Transverse colon (tissue), 4 donors: Measurements from ENCODE around the gene YIPF7. TPM values are rescaled to one million over a fixed set of nuclear protein-coding genes. Genes with fewer than 3 reads are reported as not detected.

Experiments used
- DNase-seq: peaks from one replicate; pipeline ENCODE4 v3.0.0-alpha.2; 2019
- H3K27ac ChIP-seq, 4 donors: fragments of 200-600 bp; sonication (generic); 2 replicates each; pipeline ENCODE4 v1.5.1; 2016 to 2018; ENCODE audit warnings: inconsistent platforms in 4 of 4
- H3K27me3 ChIP-seq: fragments of 200-600 bp; sonication (generic); 2 replicates; pipeline ENCODE4 v1.5.1; 2017; ENCODE audit warnings: inconsistent platforms
- H3K36me3 ChIP-seq, 4 donors: fragments of 200-600 bp; sonication (generic); 2 replicates each; pipeline ENCODE4 v1.5.1; 2017 to 2019; ENCODE audit warnings: inconsistent platforms in 4 of 4
- H3K4me1 ChIP-seq, 4 donors: fragments of 200-600 bp; sonication (generic); 2 replicates each; pipeline ENCODE4 v1.5.1; 2017 to 2020; ENCODE audit warnings: inconsistent platforms in 4 of 4
- H3K4me3 ChIP-seq, 4 donors: fragments of 200-600 bp; sonication (generic); 1 replicate in 1 of 4; 2 replicates in 3 of 4; pipeline versions ENCODE4 v1.5.1 to v1.6.1; 2017 to 2019; ENCODE audit warnings: inconsistent platforms in 4 of 4
- H3K9me3 ChIP-seq, 2 donors: fragments of 200-600 bp; sonication (generic); 2 replicates each; pipeline ENCODE4 v1.5.1; 2017 to 2019; ENCODE audit warnings: inconsistent platforms in 2 of 2
- EP300 ChIP-seq: sonication (generic); formaldehyde crosslinking; IDR thresholded peaks from one replicate; pipeline ENCODE4 v1.6.1; 2017; ENCODE audit warnings: antibody characterized with exemption, low read depth
- POLR2A ChIP-seq: fragments of 450-650 bp; IDR thresholded peaks from one replicate; pipeline ENCODE4 v1.6.1; 2016; ENCODE audit warnings: antibody characterized with exemption, mild to moderate bottlenecking, moderate library complexity
- POLR2AphosphoS5 ChIP-seq, 3 donors: sonication (generic); formaldehyde crosslinking; IDR thresholded peaks; one replicate each; pipeline ENCODE4 v1.6.1; 2016; ENCODE audit warnings: antibody characterized with exemption in 3 of 3
- WGBS, 2 donors: methylation state at CpG; one replicate each; pipeline ENCODE4 v1.1.5; 2018; ENCODE audit warnings: low coverage in 1 of 2; 5-methylcytosine and 5-hydroxymethylcytosine counted together
- in situ Hi-C, 4 donors: fragments of 200-750 bp; cut with MboI; loops; one replicate each; pipeline versions ENCODE4 v1.15.0 to v1.15.1; 2017; ENCODE audit warnings: low sequenced_read_pairs in 3 of 4, low pct_ligation_motif_present in 1 of 4, low pct_unique_long_range_greater_than_20kb in 1 of 4
- intact Hi-C: fragments of 100-400 bp; cut with DNase I; formaldehyde crosslinking; loops from one replicate; pipeline ENCODE4 v1.15.1; 2023; ENCODE audit warnings: low total_unique reads
- total RNA-seq, 4 donors: library from RNA; depleted of rRNA; stranded (reverse); fragments of >200 nt; gene quantifications; one replicate each; pipeline ENCODE4 v1.1.0, GENCODE V29; 2016
- TF ChIP-seq, protein P1 (sequence below), 5 experiments: fragments of 200-600 bp in 3 of 5; fragments of 450-650 bp in 2 of 5; sonication (generic) in 3 of 5; IDR thresholded peaks; 1 replicate in 2 of 5; 2 replicates in 3 of 5; pipeline ENCODE4 v1.5.1; 2016 to 2017; ENCODE audit warnings: antibody characterized with exemption in 5 of 5, inconsistent platforms in 3 of 5, mild to moderate bottlenecking in 2 of 5, moderate library complexity in 1 of 5

YIPF7 gene
- total RNA-seq, 4 donors from 2014 or later, result not detected

DNA sequence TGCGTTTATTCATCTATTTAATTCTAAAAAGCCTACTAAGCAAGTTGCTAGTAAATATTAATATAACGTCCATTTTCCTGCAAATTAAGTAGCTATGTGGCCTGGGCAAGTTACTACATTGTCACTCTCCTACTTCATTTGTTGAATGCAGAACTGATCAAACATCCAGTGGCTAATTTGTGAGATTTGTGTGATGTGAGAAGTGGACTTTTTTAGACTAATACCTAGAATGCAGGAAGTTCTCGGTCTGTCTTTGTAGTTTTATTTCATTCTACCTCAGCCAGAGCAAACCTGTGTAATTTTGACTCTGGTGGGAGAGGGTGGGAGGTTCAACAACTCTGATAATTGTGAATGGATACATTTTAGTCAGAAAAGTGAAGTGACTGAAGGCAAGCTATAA is 27.6 kb upstream of the YIPF7 start:
- 0 to 1% methylated on average over 3 of the region's 3 CpGs for WGBS, 2 donors
- in situ Hi-C loops, result no loop called here
- H3K9me3 ChIP-seq, result no peaks in the 10 kb centered on the region
- H3K27ac ChIP-seq, result peak overlapping the region; percentile 80 to 93 (median 90)
- peaks cover 2 to 28% (median 19%) of the 10 kb centered on the region in 4 donors for H3K4me1 ChIP-seq
- TF ChIP-seq, protein P1, sequence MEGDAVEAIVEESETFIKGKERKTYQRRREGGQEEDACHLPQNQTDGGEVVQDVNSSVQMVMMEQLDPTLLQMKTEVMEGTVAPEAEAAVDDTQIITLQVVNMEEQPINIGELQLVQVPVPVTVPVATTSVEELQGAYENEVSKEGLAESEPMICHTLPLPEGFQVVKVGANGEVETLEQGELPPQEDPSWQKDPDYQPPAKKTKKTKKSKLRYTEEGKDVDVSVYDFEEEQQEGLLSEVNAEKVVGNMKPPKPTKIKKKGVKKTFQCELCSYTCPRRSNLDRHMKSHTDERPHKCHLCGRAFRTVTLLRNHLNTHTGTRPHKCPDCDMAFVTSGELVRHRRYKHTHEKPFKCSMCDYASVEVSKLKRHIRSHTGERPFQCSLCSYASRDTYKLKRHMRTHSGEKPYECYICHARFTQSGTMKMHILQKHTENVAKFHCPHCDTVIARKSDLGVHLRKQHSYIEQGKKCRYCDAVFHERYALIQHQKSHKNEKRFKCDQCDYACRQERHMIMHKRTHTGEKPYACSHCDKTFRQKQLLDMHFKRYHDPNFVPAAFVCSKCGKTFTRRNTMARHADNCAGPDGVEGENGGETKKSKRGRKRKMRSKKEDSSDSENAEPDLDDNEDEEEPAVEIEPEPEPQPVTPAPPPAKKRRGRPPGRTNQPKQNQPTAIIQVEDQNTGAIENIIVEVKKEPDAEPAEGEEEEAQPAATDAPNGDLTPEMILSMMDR (IDR thresholded peaks at IDR 0.05), result no peak
- TF ChIP-seq POLR2AphosphoS5 (IDR thresholded peaks at IDR 0.05) (no peak), POLR2A (no peak), EP300 (no peak)
- peaks cover 0 to 26% (median 5%) of the 10 kb centered on the region in 4 donors for H3K36me3 ChIP-seq
- no peaks in the 10 kb centered on the region for H3K27me3 ChIP-seq
- intact Hi-C loops, result no loop called here
- peak overlapping the region; percentile 67 to 89 (median 78) for H3K4me3 ChIP-seq
- no peak for DNase-seq

DNA sequence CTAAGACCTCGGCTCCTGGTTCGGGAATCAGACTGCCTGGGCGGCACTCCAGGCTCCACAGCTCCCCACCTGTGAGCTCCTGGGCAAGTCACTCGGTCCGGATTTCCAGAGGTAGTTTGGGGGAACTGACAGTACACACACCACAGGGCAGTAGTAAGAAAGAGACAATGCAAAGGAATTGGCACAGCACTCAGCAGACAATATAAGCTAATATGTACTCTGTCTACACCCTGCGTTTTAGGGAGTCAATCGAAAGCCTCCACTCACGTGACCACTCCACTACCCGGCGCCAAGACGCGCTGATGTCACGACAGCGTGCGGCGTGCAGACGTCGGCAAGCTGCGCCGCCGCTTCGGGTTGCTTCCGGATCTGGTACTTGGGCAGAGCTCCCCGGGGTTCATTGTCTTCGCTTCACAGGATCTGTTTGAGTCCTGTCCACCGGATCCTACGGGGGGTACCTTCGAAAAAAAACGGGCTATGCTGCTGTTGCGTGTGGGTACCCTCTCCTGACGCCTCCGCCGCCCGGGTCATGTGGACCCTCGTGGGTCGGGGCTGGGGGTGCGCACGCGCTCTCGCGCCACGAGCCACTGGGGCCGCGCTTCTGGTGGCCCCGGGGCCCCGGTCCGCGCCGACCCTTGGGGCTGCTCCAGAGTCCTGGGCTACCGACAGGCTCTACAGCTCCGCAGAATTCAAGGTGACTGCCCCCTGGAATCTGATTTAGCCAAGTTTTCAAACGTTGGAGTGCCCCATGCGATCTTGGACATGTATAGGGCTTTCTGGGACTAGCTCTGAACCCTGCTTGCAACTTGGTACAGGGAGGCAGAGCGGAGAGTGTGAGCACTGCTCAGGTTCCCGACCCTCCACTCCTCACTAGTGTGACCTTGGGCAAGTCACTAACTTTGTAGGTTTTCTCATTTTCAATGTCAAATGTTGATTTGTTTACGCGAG is 26.9 kb upstream of the YIPF7 start, which contains the start of gene GUF1:
GUF1 (plus strand) TSS at position 327 of the 948 bp plus-strand sequence; CDS start at position 530, 203 bp downstream.
- in situ Hi-C loops (no loop called here), intact Hi-C loops (no loop called here)
- Histone ChIP-seq H3K4me1 (peaks cover 2 to 28% (median 19%) of the 10 kb centered on the region in 4 donors), H3K27me3 (no peaks in the 10 kb centered on the region), H3K4me3 (peak within 1 kb of the TSS; percentile 67 to 89 (median 78)), H3K9me3 (no peaks in the 10 kb centered on the region), H3K36me3 (peaks cover 0 to 21% (median 2%) of the 10 kb centered on the region in 4 donors), H3K27ac (peak within 1 kb of the TSS; percentile 80 to 93 (median 90))
- peak; percentile 92 for DNase-seq
- 0% methylated on average over 4 to 36 of the region's 57 CpGs for whole genome bisulfite sequencing, 2 donors
- TF ChIP-seq EP300 (no peak), POLR2A (peak; percentile 81), POLR2AphosphoS5 (IDR thresholded peaks at IDR 0.05) (peak; percentile 73 to 85 (median 81))
- TF ChIP-seq, protein P1 (IDR thresholded peaks at IDR 0.05), result no peak

DNA sequence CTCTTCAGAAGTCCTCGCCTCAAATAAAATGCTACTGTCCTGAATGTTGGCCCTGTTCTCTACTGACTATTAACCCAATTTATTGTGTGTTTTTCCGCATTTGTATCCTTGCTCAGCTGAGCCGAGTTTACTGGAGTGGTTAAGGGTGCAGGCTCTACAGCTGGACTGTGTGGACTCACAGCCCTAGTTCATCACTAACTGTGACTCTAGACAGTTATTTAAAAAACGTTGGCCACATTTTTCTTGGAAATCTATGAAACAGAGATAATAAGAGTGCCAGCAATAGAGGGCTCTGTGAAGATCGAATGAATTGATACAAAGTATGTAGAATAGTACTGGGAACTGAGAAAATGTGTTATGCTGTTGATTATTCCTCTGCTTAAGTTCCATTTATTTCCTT is 23.9 kb upstream of the YIPF7 start:
- Histone ChIP-seq H3K9me3 (no peaks in the 10 kb centered on the region), H3K4me1 (peaks cover 2 to 19% (median 15%) of the 10 kb centered on the region in 4 donors), H3K27me3 (no peaks in the 10 kb centered on the region), H3K4me3 (no peak overlapping the region), H3K27ac (no peak overlapping the region), H3K36me3 (no peaks in the 10 kb centered on the region)
- 68 to 70% methylated on average over 4 to 5 of the region's 5 CpGs for WGBS, 2 donors
- in situ Hi-C loops, result no loop called here
- DNase-seq, result no peak
- intact Hi-C loops, result no loop called here
- TF ChIP-seq POLR2A (no peak), EP300 (no peak), POLR2AphosphoS5 (IDR thresholded peaks at IDR 0.05) (no peak)
- TF ChIP-seq, protein P1 (IDR thresholded peaks at IDR 0.05), result no peak

DNA sequence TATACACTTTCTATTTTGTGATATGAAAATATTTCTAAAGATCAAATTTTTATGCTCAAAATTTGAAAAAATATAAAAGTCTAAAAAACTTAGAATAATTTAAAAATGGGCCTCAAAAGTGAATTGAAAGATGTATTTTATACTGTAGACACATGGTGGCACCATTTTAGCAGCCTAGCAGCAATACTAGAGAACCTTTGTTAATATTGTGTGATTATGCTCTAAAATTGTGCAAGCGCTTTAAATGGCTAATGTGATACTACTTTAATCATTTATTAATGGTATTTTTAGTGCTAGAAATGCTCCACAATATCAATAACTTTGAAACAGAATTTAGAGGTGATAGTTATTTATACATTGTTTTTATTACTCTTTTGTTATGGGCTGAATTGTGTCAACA is 23.0 kb upstream of the YIPF7 start:
- intact Hi-C loops (no loop called here), in situ Hi-C loops (no loop called here)
- no peak for DNase-seq
- TF ChIP-seq POLR2AphosphoS5 (IDR thresholded peaks at IDR 0.05), result no peak
- TF ChIP-seq EP300, result no peak
- TF ChIP-seq, protein P1 (IDR thresholded peaks at IDR 0.05), result no peak
- no peak for TF ChIP-seq POLR2A
- H3K27ac ChIP-seq, result no peak overlapping the region
- peaks cover under 1 to 10% (median 8%) of the 10 kb centered on the region in 4 donors for H3K4me1 ChIP-seq
- no peaks in the 10 kb centered on the region for H3K9me3 ChIP-seq
- H3K27me3 ChIP-seq, result no peaks in the 10 kb centered on the region
- WGBS, 2 donors, result 81 to 94% methylated on average over 1 of the region's 1 CpG
- H3K36me3 ChIP-seq, result no peaks in the 10 kb centered on the region
- H3K4me3 ChIP-seq, result no peak overlapping the region
